GM19328 (cell line): ENCODE results near the gene DAPP1.
A peak's percentile ranks its signal among the peaks of the same experiment; 100 is the strongest.
"Not testable (repeated sequence)": the region's sequence is repeated elsewhere in the genome, so short reads cannot be mapped to it uniquely, and the experiment has no call there.

Experiments used
- ATAC-seq: cut with Tn5 transposase; IDR thresholded peaks from one replicate; pipeline ENCODE4 v1.9.1; 2021; ENCODE audit warnings: mild to moderate bottlenecking, moderate library complexity; ENCODE audit not compliant: unreplicated experiment

DAPP1 gene

GRCh38 chr4:99816545-99817308, at the start of gene DAPP1:
TSS of gene DAPP1 (plus strand) at chr4:99816827. CDS start at chr4:99816914, 87 bp downstream.
- ATAC-seq = peak; percentile 95

- ATAC-seq = not testable (repeated sequence)
Measured at GRCh38 chr4:99770842-99771241, 45.8 kb upstream of the DAPP1 start.

GRCh38 chr4:99783940-99784339, 32.7 kb upstream of the DAPP1 start:
- no peak for ATAC-seq

GRCh38 chr4:99784842-99785241, 31.8 kb upstream of the DAPP1 start:
- no peak for ATAC-seq

- ATAC-seq = no peak
Measured at GRCh38 chr4:99790796-99791617, 25.6 kb upstream of the DAPP1 start.

- ATAC-seq = no peak
Measured at GRCh38 chr4:99800332-99801004, 16.2 kb upstream of the DAPP1 start.

- ATAC-seq = no peak
Measured at GRCh38 chr4:99801005-99801699, 15.5 kb upstream of the DAPP1 start.

GRCh38 chr4:99803566-99804101, 13.0 kb upstream of the DAPP1 start:
- no peak for ATAC-seq

- no peak for ATAC-seq
Measured at GRCh38 chr4:99806545-99806944, 10.1 kb upstream of the DAPP1 start.

- ATAC-seq = no peak
Measured at GRCh38 chr4:99807666-99808065, 9.0 kb upstream of the DAPP1 start.

- ATAC-seq = peak; percentile 66
Measured at GRCh38 chr4:99808260-99808857, 8.3 kb upstream of the DAPP1 start.

GRCh38 chr4:99809326-99809725, 7.3 kb upstream of the DAPP1 start:
- no peak for ATAC-seq

GRCh38 chr4:99810536-99810935, 6.1 kb upstream of the DAPP1 start:
- no peak for ATAC-seq

GRCh38 chr4:99811117-99811516, 5.5 kb upstream of the DAPP1 start:
- no peak for ATAC-seq

GRCh38 chr4:99811850-99812249, 4.8 kb upstream of the DAPP1 start:
- no peak for ATAC-seq

- no peak for ATAC-seq
Measured at GRCh38 chr4:99815597-99816011, 1.0 kb upstream of the DAPP1 start.

GRCh38 chr4:99817309-99817890, 773 bp downstream of the DAPP1 start:
- peak; percentile 18 for ATAC-seq

GRCh38 chr4:99818661-99819060, 2.0 kb downstream of the DAPP1 start:
- ATAC-seq = no peak

GRCh38 chr4:99821918-99822503, 5.4 kb downstream of the DAPP1 start:
- peak; percentile 82 for ATAC-seq
